Liver (tissue), 9 donors: ENCODE measurements around the gene RICTOR. TPM values are rescaled to one million over a fixed set of nuclear protein-coding genes. Genes with fewer than 3 reads are reported as not detected.

ENCODE experiments used
- DNase-seq: peaks from one replicate; pipeline ENCODE4 v3.0.0-alpha.2; 2017; ENCODE audit warnings: low spot score
- H3K27ac ChIP-seq, 2 donors: one replicate each; pipeline ENCODE4 v1.7.0; 2013; ENCODE audit warnings: inconsistent platforms in 2 of 2, low read length in 2 of 2, control low read depth in 1 of 2, low read depth in 1 of 2, mild to moderate bottlenecking in 1 of 2
- H3K27me3 ChIP-seq, 4 donors: one replicate each; pipeline versions ENCODE4 v1.6.1 to v1.7.0; 2013; ENCODE audit warnings: low read length in 3 of 4, inconsistent platforms in 1 of 4, mild to moderate bottlenecking in 1 of 4, moderate library complexity in 1 of 4; ENCODE audit not compliant: control insufficient read depth in 4 of 4, insufficient read depth in 4 of 4
- H3K36me3 ChIP-seq, 4 donors: one replicate each; pipeline versions ENCODE4 v1.6.1 to v1.7.0; 2013; ENCODE audit warnings: low read length in 3 of 4, mild to moderate bottlenecking in 3 of 4, low read depth in 1 of 4, moderate library complexity in 1 of 4; ENCODE audit not compliant: control insufficient read depth in 4 of 4, insufficient read depth in 3 of 4
- H3K4me1 ChIP-seq, 4 donors: one replicate each; pipeline versions ENCODE4 v1.6.1 to v1.7.0; 2013; ENCODE audit warnings: low read length in 3 of 4, mild to moderate bottlenecking in 3 of 4, moderate library complexity in 1 of 4; ENCODE audit not compliant: control insufficient read depth in 4 of 4, insufficient read depth in 4 of 4
- H3K4me3 ChIP-seq, 3 donors: one replicate each; pipeline versions ENCODE4 v1.6.1 to v1.7.0; 2013; ENCODE audit warnings: low read length in 3 of 3, control low read depth in 1 of 3, low read depth in 1 of 3, mild to moderate bottlenecking in 1 of 3
- H3K9ac ChIP-seq, 2 donors: one replicate each; pipeline ENCODE4 v1.7.0; 2013; ENCODE audit warnings: low read length in 2 of 2, mild to moderate bottlenecking in 2 of 2, moderate library complexity in 2 of 2, control low read depth in 1 of 2, low read depth in 1 of 2
- H3K9me3 ChIP-seq, 4 donors: one replicate each; pipeline versions ENCODE4 v1.6.1 to v1.7.0; 2013; ENCODE audit warnings: low read length in 3 of 4; ENCODE audit not compliant: control insufficient read depth in 4 of 4
- ATF3 ChIP-seq: IDR thresholded peaks from 2 replicates; pipeline ENCODE4 v1.6.1; 2016; ENCODE audit warnings: antibody characterized with exemption
- CTCF ChIP-seq: fragments of 150-350 bp; IDR thresholded peaks from 2 replicates; pipeline ENCODE4 v1.5.1; 2017; ENCODE audit warnings: improper control_type of control experiment, low read depth, low read length; ENCODE audit not compliant: missing input control
- EGR1 ChIP-seq, 2 donors: IDR thresholded peaks; 2 replicates each; pipeline ENCODE4 v1.6.1; 2016 to 2018; ENCODE audit warnings: antibody characterized with exemption in 2 of 2, low read depth in 2 of 2
- FOXA1 ChIP-seq: IDR thresholded peaks from 2 replicates; pipeline ENCODE4 v1.6.1; 2016; ENCODE audit warnings: antibody characterized with exemption
- FOXA2 ChIP-seq: IDR thresholded peaks from 2 replicates; pipeline ENCODE4 v1.6.1; 2016; ENCODE audit warnings: antibody characterized with exemption
- GABPA ChIP-seq, 2 donors: IDR thresholded peaks in 1 of 2; conservative IDR thresholded peaks in 1 of 2; 2 replicates each; pipeline ENCODE4 v1.6.1; 2016; ENCODE audit warnings: antibody characterized with exemption in 2 of 2, mild to moderate bottlenecking in 1 of 2, moderate library complexity in 1 of 2
- HNF4A ChIP-seq, 2 donors: conservative IDR thresholded peaks; 2 replicates each; pipeline ENCODE4 v1.6.1; 2016; ENCODE audit warnings: antibody characterized with exemption in 2 of 2, mild to moderate bottlenecking in 2 of 2
- HNF4G ChIP-seq: IDR thresholded peaks from 2 replicates; pipeline ENCODE4 v1.6.1; 2016; ENCODE audit warnings: antibody characterized with exemption
- JUND ChIP-seq, 2 donors: IDR thresholded peaks; 2 replicates each; pipeline ENCODE4 v1.6.1; 2016; ENCODE audit warnings: antibody characterized with exemption in 2 of 2
- MAX ChIP-seq: IDR thresholded peaks from 2 replicates; pipeline ENCODE4 v1.6.1; 2016; ENCODE audit warnings: antibody characterized with exemption
- NR2F2 ChIP-seq: IDR thresholded peaks from 2 replicates; pipeline ENCODE4 v1.6.1; 2016; ENCODE audit warnings: antibody characterized with exemption
- RAD21 ChIP-seq, 2 donors: IDR thresholded peaks; 2 replicates each; pipeline ENCODE4 v1.6.1; 2016; ENCODE audit warnings: antibody characterized with exemption in 2 of 2, mild to moderate bottlenecking in 2 of 2
- REST ChIP-seq: IDR thresholded peaks from 2 replicates; pipeline ENCODE4 v1.6.1; 2016; ENCODE audit warnings: antibody characterized with exemption, mild to moderate bottlenecking
- RXRA ChIP-seq, 2 donors: IDR thresholded peaks; 2 replicates each; pipeline ENCODE4 v1.6.1; 2017 to 2018; ENCODE audit warnings: antibody characterized with exemption in 2 of 2, mild to moderate bottlenecking in 1 of 2
- SP1 ChIP-seq: IDR thresholded peaks from 2 replicates; pipeline ENCODE4 v1.6.1; 2018; ENCODE audit warnings: antibody characterized with exemption, mild to moderate bottlenecking
- TAF1 ChIP-seq: conservative IDR thresholded peaks from 2 replicates; pipeline ENCODE4 v1.6.1; 2016; ENCODE audit warnings: antibody characterized with exemption, mild to moderate bottlenecking
- YY1 ChIP-seq: IDR thresholded peaks from 2 replicates; pipeline ENCODE4 v1.6.1; 2016; ENCODE audit warnings: antibody characterized with exemption, mild to moderate bottlenecking
- WGBS: extraction: QIAGEN DNeasy Blood & Tissue Kit; methylation state at CpG from one replicate; pipeline ENCODE4 v1.1.7; 2013; 5-methylcytosine and 5-hydroxymethylcytosine counted together
- polyA plus RNA-seq, 2 donors: library from polyadenylated mRNA; stranded (reverse) in 1 of 2; unstranded in 1 of 2; fragments of 200-250 nt in 1 of 2; fragments of >200 nt in 1 of 2; fragmentation: Nextera tagmentation in 1 of 2; extraction: Ambion mirVana in 1 of 2; gene quantifications; one replicate each; pipeline versions ENCODE4 v1.2.1 to v1.2.3, GENCODE V29; 2013 to 2015
- total RNA-seq, 2 donors: library from RNA; depleted of rRNA; stranded (reverse); fragments of >200 nt; gene quantifications; one replicate each; pipeline ENCODE4 v1.2.3, GENCODE V29; 2014
- donor health status: healthy.
- donor health status: healthy.
- donor health status: healthy.
- donor health status: healthy.
- donor health status: healthy.

The RICTOR gene
- total and polyA plus RNA-seq, 4 donors: 2.1 to 24.0 (median 15.0) TPM

- H3K36me3 ChIP-seq: peaks cover 3 to 64% (median 50%) of the 10 kb centered on the region in 4 donors
These were observed 112.5 kb downstream of the RICTOR start for GRCh38 chr5:38961691-38962090.

GRCh38 chr5:38953426-38954012 is 120.7 kb downstream of the RICTOR start:
- H3K27me3 ChIP-seq: no peaks in the 10 kb centered on the region
- no peaks in the 10 kb centered on the region for H3K4me1 ChIP-seq
- H3K9me3 ChIP-seq: no peaks in the 10 kb centered on the region
- 94% methylated on average over 4 of the region's 4 CpGs for WGBS
- DNase-seq: no peak
- H3K9ac ChIP-seq: no peak overlapping the region
- H3K4me3 ChIP-seq: no peak overlapping the region
- no peak overlapping the region for H3K27ac ChIP-seq
- H3K36me3 ChIP-seq: peaks cover 6 to 70% (median 66%) of the 10 kb centered on the region in 4 donors
- TF ChIP-seq NR2F2 (no peak), RXRA (IDR thresholded peaks at IDR 0.05) (no peak), SP1 (no peak), HNF4G (no peak), GABPA (IDR thresholded peaks at IDR 0.05 in 1 of 2, conservative IDR thresholded peaks at IDR 0.05 in 1 of 2) (no peak), JUND (IDR thresholded peaks at IDR 0.05) (no peak), CTCF (no peak), TAF1 (no peak), HNF4A (conservative IDR thresholded peaks at IDR 0.05) (no peak), ATF3 (no peak), REST (no peak), EGR1 (IDR thresholded peaks at IDR 0.05; ENCODE audit: low read depth in 2 of 2) (no peak), FOXA2 (no peak)

More at GRCh38 chr5:38961691-38962090, 112.5 kb downstream of the RICTOR start:
- no peaks in the 10 kb centered on the region for H3K27me3 ChIP-seq
- DNase-seq: no peak
- H3K4me1 ChIP-seq: no peaks in the 10 kb centered on the region
- no peak overlapping the region for H3K4me3 ChIP-seq
- no peak overlapping the region for H3K27ac ChIP-seq
- H3K9ac ChIP-seq: no peak overlapping the region
- 92% methylated on average over 2 of the region's 2 CpGs for WGBS
- no peaks in the 10 kb centered on the region for H3K9me3 ChIP-seq
- no peak for TF ChIP-seq RXRA (IDR thresholded peaks at IDR 0.05)
- TF ChIP-seq JUND (IDR thresholded peaks at IDR 0.05): no peak
- no peak for TF ChIP-seq MAX
- TF ChIP-seq EGR1 (IDR thresholded peaks at IDR 0.05; ENCODE audit: low read depth in 2 of 2): no peak
- TF ChIP-seq TAF1: no peak
- TF ChIP-seq SP1: no peak
- no peak for TF ChIP-seq GABPA (IDR thresholded peaks at IDR 0.05 in 1 of 2, conservative IDR thresholded peaks at IDR 0.05 in 1 of 2)
- TF ChIP-seq YY1: no peak
- no peak for TF ChIP-seq CTCF
- TF ChIP-seq HNF4A (conservative IDR thresholded peaks at IDR 0.05): no peak
- TF ChIP-seq RAD21 (IDR thresholded peaks at IDR 0.05): no peak
- no peak for TF ChIP-seq FOXA1
- TF ChIP-seq ATF3: no peak
- no peak for TF ChIP-seq FOXA2
- TF ChIP-seq NR2F2: no peak
